ENCODE data around the gene PIEZO1.

Gene PIEZO1

DNA sequence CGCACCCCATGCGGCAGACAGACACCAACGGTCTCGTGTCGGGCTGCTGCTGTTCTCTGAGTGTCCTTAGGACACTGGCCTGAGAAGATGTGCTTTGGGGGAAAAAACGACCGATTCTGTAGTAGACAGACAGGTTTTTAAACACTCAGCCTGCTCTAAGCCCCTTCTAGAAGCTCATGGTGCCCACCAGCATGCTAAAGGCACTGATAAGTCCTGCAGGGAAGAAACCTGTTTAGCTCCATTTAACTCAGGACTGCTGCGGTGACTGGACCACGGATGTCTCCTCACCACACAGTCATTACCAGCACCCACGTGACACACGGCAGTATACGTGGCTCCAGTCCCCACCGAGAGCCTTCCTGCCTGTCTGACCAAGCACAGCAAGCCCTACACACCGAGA, 45.8 kb upstream of the PIEZO1 start:
- Histone ChIP-seq H3K14ac (ENCODE audit: low read length) (no peak overlapping the region), H2BK12ac (ENCODE audit: low read length) (no peak overlapping the region), H2BK5ac (ENCODE audit: low read depth, low read length, poor library complexity) (no peak overlapping the region), H3K9me3 (ENCODE audit: insufficient read depth, low read depth, low read length) (no peaks in the 10 kb centered on the region), H3K23ac (ENCODE audit: low read length) (no peak overlapping the region), H3K27ac (ENCODE audit: low read depth, low read length) (no peak overlapping the region), H3K4me2 (ENCODE audit: low read length) (no peak overlapping the region), H4K91ac (ENCODE audit: low read depth, low read length) (no peak overlapping the region), H3K9ac (ENCODE audit: low read length) (no peak overlapping the region), H3K4me3 (ENCODE audit: low read depth, low read length) (no peak overlapping the region), H4K12ac (ENCODE audit: low read depth, low read length) (no peak overlapping the region), H2BK120ac (ENCODE audit: insufficient read depth, low read length, poor library complexity) (no peak overlapping the region), H3K4me1 (ENCODE audit: control insufficient read depth in 1 of 2, insufficient read depth in 2 of 2, low read length in 2 of 2) (no peaks in the 10 kb centered on the region), H2AK5ac (ENCODE audit: low read length) (no peak overlapping the region), H2AFZ (ENCODE audit: insufficient read depth, low read length, poor library complexity) (no peak overlapping the region), H3K4ac (ENCODE audit: low read depth, low read length) (no peak overlapping the region), H3K36me3 (ENCODE audit: control insufficient read depth in 1 of 2, insufficient read depth in 2 of 2, low read length in 2 of 2) (peaks cover 17 to 23% of the 10 kb centered on the region in 2 experiments), H3K79me1 (ENCODE audit: low read length) (no peaks in the 10 kb centered on the region), H4K8ac (ENCODE audit: low read depth, low read length) (no peak overlapping the region), H3K79me2 (ENCODE audit: control insufficient read depth, insufficient read depth, low read length, poor library complexity) (no peaks in the 10 kb centered on the region), H3K18ac (ENCODE audit: low read length) (no peak overlapping the region), H3K27me3 (ENCODE audit: insufficient read depth, low read length) (no peaks in the 10 kb centered on the region)
- no peak for DNase-seq
- WGBS (ENCODE audit: extremely low coverage, insufficient coverage, insufficient read length), result no CpG with 5 or more reads among the region's 14 CpGs

GRCh38 chr16:88830258-88830657, 45.2 kb upstream of the PIEZO1 start:
- no peak overlapping the region for H3K23ac ChIP-seq (ENCODE audit: low read length)
- peaks cover 17 to 20% of the 10 kb centered on the region in 2 experiments for H3K36me3 ChIP-seq (ENCODE audit: control insufficient read depth in 1 of 2, insufficient read depth in 2 of 2, low read length in 2 of 2)
- H3K79me2 ChIP-seq (ENCODE audit: control insufficient read depth, insufficient read depth, low read length, poor library complexity), result no peaks in the 10 kb centered on the region
- WGBS (ENCODE audit: extremely low coverage, insufficient coverage, insufficient read length), result no CpG with 5 or more reads among the region's 11 CpGs
- no peak overlapping the region for H3K14ac ChIP-seq (ENCODE audit: low read length)
- no peaks in the 10 kb centered on the region for H3K27me3 ChIP-seq (ENCODE audit: insufficient read depth, low read length)
- no peak overlapping the region for H2BK12ac ChIP-seq (ENCODE audit: low read length)
- H3K4me1 ChIP-seq (ENCODE audit: control insufficient read depth in 1 of 2, insufficient read depth in 2 of 2, low read length in 2 of 2), result no peaks in the 10 kb centered on the region
- H3K18ac ChIP-seq (ENCODE audit: low read length), result no peak overlapping the region
- no peak overlapping the region for H3K4me3 ChIP-seq (ENCODE audit: low read depth, low read length)
- no peak overlapping the region for H2BK120ac ChIP-seq (ENCODE audit: insufficient read depth, low read length, poor library complexity)
- H3K79me1 ChIP-seq (ENCODE audit: low read length), result no peaks in the 10 kb centered on the region
- H3K4ac ChIP-seq (ENCODE audit: low read depth, low read length), result no peak overlapping the region
- no peak overlapping the region for H4K91ac ChIP-seq (ENCODE audit: low read depth, low read length)
- no peak overlapping the region for H4K8ac ChIP-seq (ENCODE audit: low read depth, low read length)
- H3K9me3 ChIP-seq (ENCODE audit: insufficient read depth, low read depth, low read length), result no peaks in the 10 kb centered on the region
- H2AK5ac ChIP-seq (ENCODE audit: low read length), result no peak overlapping the region
- no peak overlapping the region for H3K9ac ChIP-seq (ENCODE audit: low read length)
- no peak overlapping the region for H4K12ac ChIP-seq (ENCODE audit: low read depth, low read length)
- no peak overlapping the region for H2AFZ ChIP-seq (ENCODE audit: insufficient read depth, low read length, poor library complexity)
- no peak overlapping the region for H2BK5ac ChIP-seq (ENCODE audit: low read depth, low read length, poor library complexity)
- no peak overlapping the region for H3K4me2 ChIP-seq (ENCODE audit: low read length)
- DNase-seq, result no peak
- no peak overlapping the region for H3K27ac ChIP-seq (ENCODE audit: low read depth, low read length)

- H4K12ac ChIP-seq (ENCODE audit: low read depth, low read length), result no peak overlapping the region
Observed at GRCh38 chr16:88828711-88829110, 43.7 kb upstream of the PIEZO1 start.

GRCh38 chr16:88827727-88828126, 42.7 kb upstream of the PIEZO1 start:
- Histone ChIP-seq H3K4me3 (ENCODE audit: low read depth, low read length) (no peak overlapping the region), H4K12ac (ENCODE audit: low read depth, low read length) (no peak overlapping the region), H3K9ac (ENCODE audit: low read length) (no peak overlapping the region), H3K79me1 (ENCODE audit: low read length) (no peaks in the 10 kb centered on the region), H3K18ac (ENCODE audit: low read length) (no peak overlapping the region), H3K14ac (ENCODE audit: low read length) (no peak overlapping the region), H2AFZ (ENCODE audit: insufficient read depth, low read length, poor library complexity) (no peak overlapping the region), H2BK12ac (ENCODE audit: low read length) (no peak overlapping the region), H3K27me3 (ENCODE audit: insufficient read depth, low read length) (no peaks in the 10 kb centered on the region), H3K27ac (ENCODE audit: low read depth, low read length) (no peak overlapping the region), H3K9me3 (ENCODE audit: insufficient read depth, low read depth, low read length) (peaks cover 2% of the 10 kb centered on the region), H3K4me1 (ENCODE audit: control insufficient read depth in 1 of 2, insufficient read depth in 2 of 2, low read length in 2 of 2) (no peaks in the 10 kb centered on the region), H4K91ac (ENCODE audit: low read depth, low read length) (no peak overlapping the region), H2BK120ac (ENCODE audit: insufficient read depth, low read length, poor library complexity) (no peak overlapping the region), H4K8ac (ENCODE audit: low read depth, low read length) (no peak overlapping the region), H3K36me3 (ENCODE audit: control insufficient read depth in 1 of 2, insufficient read depth in 2 of 2, low read length in 2 of 2) (peaks cover 26 to 28% of the 10 kb centered on the region in 2 experiments), H3K4ac (ENCODE audit: low read depth, low read length) (no peak overlapping the region), H3K23ac (ENCODE audit: low read length) (no peak overlapping the region), H2AK5ac (ENCODE audit: low read length) (no peak overlapping the region), H3K4me2 (ENCODE audit: low read length) (no peak overlapping the region), H3K79me2 (ENCODE audit: control insufficient read depth, insufficient read depth, low read length, poor library complexity) (no peaks in the 10 kb centered on the region), H2BK5ac (ENCODE audit: low read depth, low read length, poor library complexity) (no peak overlapping the region)
- DNase-seq, result no peak
- no CpG with 5 or more reads among the region's 21 CpGs for WGBS (ENCODE audit: extremely low coverage, insufficient coverage, insufficient read length)

More at GRCh38 chr16:88828711-88829110, 43.7 kb upstream of the PIEZO1 start:
- Histone ChIP-seq H2BK120ac (ENCODE audit: insufficient read depth, low read length, poor library complexity) (no peak overlapping the region), H3K36me3 (ENCODE audit: control insufficient read depth in 1 of 2, insufficient read depth in 2 of 2, low read length in 2 of 2) (peaks cover 21 to 25% of the 10 kb centered on the region in 2 experiments), H2AK5ac (ENCODE audit: low read length) (no peak overlapping the region), H3K79me1 (ENCODE audit: low read length) (no peaks in the 10 kb centered on the region), H3K14ac (ENCODE audit: low read length) (no peak overlapping the region), H3K27me3 (ENCODE audit: insufficient read depth, low read length) (no peaks in the 10 kb centered on the region), H3K4ac (ENCODE audit: low read depth, low read length) (no peak overlapping the region), H3K27ac (ENCODE audit: low read depth, low read length) (no peak overlapping the region), H3K4me3 (ENCODE audit: low read depth, low read length) (no peak overlapping the region), H3K9me3 (ENCODE audit: insufficient read depth, low read depth, low read length) (peaks cover 2% of the 10 kb centered on the region), H4K91ac (ENCODE audit: low read depth, low read length) (no peak overlapping the region), H2BK5ac (ENCODE audit: low read depth, low read length, poor library complexity) (no peak overlapping the region), H4K8ac (ENCODE audit: low read depth, low read length) (no peak overlapping the region), H3K23ac (ENCODE audit: low read length) (no peak overlapping the region), H2BK12ac (ENCODE audit: low read length) (no peak overlapping the region), H3K4me1 (ENCODE audit: control insufficient read depth in 1 of 2, insufficient read depth in 2 of 2, low read length in 2 of 2) (no peaks in the 10 kb centered on the region), H3K4me2 (ENCODE audit: low read length) (no peak overlapping the region), H3K18ac (ENCODE audit: low read length) (no peak overlapping the region), H3K79me2 (ENCODE audit: control insufficient read depth, insufficient read depth, low read length, poor library complexity) (no peaks in the 10 kb centered on the region), H3K9ac (ENCODE audit: low read length) (no peak overlapping the region), H2AFZ (ENCODE audit: insufficient read depth, low read length, poor library complexity) (no peak overlapping the region)
- DNase-seq, result no peak
- WGBS (ENCODE audit: extremely low coverage, insufficient coverage, insufficient read length), result no CpG with 5 or more reads among the region's 24 CpGs

Measured in trophoblast cell (in vitro differentiated cells and primary cell).